GM18951 (cell line): ENCODE measurements around the gene TRIM68.

Source experiments
- POLR2A ChIP-seq: IDR thresholded peaks from 4 replicates; pipeline ENCODE4 v1.6.1; 2011; ENCODE audit warnings: mild to moderate bottlenecking; ENCODE audit not compliant: insufficient read length, insufficient read depth; ENCODE audit errors: extremely low read depth
- in situ Hi-C: fragments of 300-500 bp; cut with MboI; formaldehyde crosslinking; loops from one replicate; pipeline ENCODE4 v1.12.0; 2022; ENCODE audit warnings: low sequenced_read_pairs, mixed read lengths, inconsistent platforms; ENCODE audit not compliant: unreplicated experiment

TRIM68 gene, protein sequence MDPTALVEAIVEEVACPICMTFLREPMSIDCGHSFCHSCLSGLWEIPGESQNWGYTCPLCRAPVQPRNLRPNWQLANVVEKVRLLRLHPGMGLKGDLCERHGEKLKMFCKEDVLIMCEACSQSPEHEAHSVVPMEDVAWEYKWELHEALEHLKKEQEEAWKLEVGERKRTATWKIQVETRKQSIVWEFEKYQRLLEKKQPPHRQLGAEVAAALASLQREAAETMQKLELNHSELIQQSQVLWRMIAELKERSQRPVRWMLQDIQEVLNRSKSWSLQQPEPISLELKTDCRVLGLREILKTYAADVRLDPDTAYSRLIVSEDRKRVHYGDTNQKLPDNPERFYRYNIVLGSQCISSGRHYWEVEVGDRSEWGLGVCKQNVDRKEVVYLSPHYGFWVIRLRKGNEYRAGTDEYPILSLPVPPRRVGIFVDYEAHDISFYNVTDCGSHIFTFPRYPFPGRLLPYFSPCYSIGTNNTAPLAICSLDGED

DNA sequence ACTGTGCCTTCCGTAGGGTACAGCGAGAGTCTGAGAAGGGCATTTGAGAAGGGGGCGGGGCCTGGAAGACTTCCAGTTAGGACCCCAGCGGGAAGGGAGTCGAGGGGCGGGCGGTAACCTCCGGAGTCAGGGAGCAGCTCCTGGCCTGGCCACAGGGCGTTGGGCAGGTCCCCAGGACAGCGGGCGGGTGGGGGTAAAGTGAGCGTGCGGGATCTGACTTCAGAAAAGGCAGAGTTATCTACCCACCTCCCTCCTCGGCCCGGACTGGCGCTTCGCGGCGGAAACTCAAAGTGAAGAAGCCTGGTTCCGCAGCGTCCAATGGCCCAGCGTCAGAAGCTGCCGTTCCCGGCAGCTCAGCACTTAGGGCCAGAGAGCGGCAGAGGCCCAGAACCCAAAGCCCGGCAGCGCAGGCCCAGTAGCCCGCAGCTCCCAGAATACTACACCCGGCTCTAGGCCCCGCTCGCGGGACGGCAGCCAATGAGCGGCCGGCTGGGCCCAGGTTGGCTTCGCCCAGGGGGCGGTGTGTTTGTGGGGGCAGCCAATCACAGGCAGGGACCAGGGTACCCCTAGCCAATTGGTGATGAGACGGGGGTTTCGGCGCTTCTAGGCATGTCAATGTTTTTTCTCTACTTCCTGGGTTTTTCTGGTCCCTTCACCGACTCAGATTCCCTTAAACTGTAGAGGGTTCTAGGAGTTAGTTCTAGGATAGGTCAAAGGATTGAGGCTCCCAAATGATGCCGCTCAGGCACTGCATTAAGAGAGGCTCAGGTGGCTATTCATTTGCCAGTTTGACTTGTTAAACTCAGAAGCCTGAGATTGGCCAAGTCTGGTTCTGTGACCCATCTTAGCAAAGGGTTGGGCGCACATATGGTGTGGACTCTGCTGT lies at the start of gene TRIM68:
Gene TRIM68, minus strand, starts transcription at position 451 of the 886 bp plus-strand sequence. CDS start 2,727 bp downstream, outside the sequence.
- in situ Hi-C loops, result loop anchor here (25.0 kb wide), 1 partner anchor 779 kb away; the partner anchor contains the start of gene OR51M1
- peak; percentile 79 for TF ChIP-seq POLR2A

- no peak for TF ChIP-seq POLR2A
- in situ Hi-C loops, result no loop called here
Measured at GRCh38 chr11:4654635-4655369, 46.8 kb upstream of the TRIM68 start.

DNA sequence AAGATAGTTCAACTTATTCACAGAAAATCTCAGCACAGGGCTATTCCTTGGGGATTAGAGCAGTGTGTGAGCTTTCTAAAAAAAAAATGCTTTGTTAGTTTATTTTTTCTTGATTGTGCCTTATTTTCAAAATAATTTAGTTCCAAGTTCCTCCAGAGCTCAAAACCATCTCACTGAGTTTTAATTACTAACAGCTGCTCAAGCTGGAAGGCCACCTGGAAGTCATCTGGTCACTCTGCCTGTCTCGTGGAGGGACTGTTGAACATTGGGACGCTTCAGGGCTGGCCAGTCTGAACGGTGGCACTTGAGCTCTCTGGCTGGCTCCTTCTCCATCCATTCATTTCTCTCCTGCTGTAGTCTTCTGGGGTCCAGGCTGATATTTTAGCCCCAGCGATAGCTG lies 39.7 kb upstream of the TRIM68 start:
- in situ Hi-C loops, result no loop called here
- TF ChIP-seq POLR2A, result no peak

- no peak for TF ChIP-seq POLR2A
- in situ Hi-C loops, result no loop called here
Measured at GRCh38 chr11:4645974-4646373, 37.9 kb upstream of the TRIM68 start.

GRCh38 chr11:4644233-4644632 lies 36.2 kb upstream of the TRIM68 start:
- no peak for TF ChIP-seq POLR2A
- in situ Hi-C loops, result no loop called here

DNA sequence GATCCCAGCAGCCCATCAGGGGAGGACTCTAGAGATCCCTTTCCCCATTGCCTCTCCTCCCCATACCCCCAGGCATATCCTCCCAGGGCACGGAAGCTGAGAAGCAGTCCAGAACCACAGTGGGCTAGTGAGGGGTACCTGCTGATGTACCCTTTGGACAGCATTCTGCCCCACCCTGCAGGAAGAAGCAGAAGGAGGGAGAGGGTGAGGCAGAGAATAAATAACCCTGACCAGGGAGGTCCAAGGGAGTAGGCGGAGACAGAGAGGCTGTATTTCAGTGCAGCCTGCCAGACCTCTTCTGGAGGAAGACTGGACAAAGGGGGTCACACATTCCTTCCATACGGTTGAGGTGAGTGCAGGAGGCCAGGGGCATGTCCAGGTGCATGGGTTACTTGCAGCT lies 35.7 kb upstream of the TRIM68 start, which contains the start of gene OR51E1:
Gene OR51E1, plus strand, starts transcription at position 301 of the 400 bp plus-strand sequence. CDS start 8,545 bp downstream, outside the sequence.
- no peak for TF ChIP-seq POLR2A
- in situ Hi-C loops, result no loop called here

- TF ChIP-seq POLR2A, result no peak
- in situ Hi-C loops, result no loop called here
Measured at GRCh38 chr11:4643076-4643475, 35.0 kb upstream of the TRIM68 start.

- in situ Hi-C loops, result no loop called here
- TF ChIP-seq POLR2A, result no peak
Measured at GRCh38 chr11:4642043-4642442, 34.0 kb upstream of the TRIM68 start.

- TF ChIP-seq POLR2A, result no peak
- in situ Hi-C loops, result no loop called here
Measured at GRCh38 chr11:4641501-4641900, 33.5 kb upstream of the TRIM68 start.

GRCh38 chr11:4639931-4640330 lies 31.9 kb upstream of the TRIM68 start:
- no peak for TF ChIP-seq POLR2A
- in situ Hi-C loops, result loop anchor here (10.0 kb wide), 1 partner anchor 365 kb away; no protein-coding TSS in a partner anchor

GRCh38 chr11:4637662-4638047 lies 29.6 kb upstream of the TRIM68 start:
- no peak for TF ChIP-seq POLR2A
- in situ Hi-C loops, result loop anchor here (10.0 kb wide), 1 partner anchor 367 kb away; no protein-coding TSS in a partner anchor

GRCh38 chr11:4636962-4637661 lies 29.1 kb upstream of the TRIM68 start, which contains the start of gene OR51D1:
OR51D1 (plus strand) TSS chr11:4637477; CDS start chr11:4639791, 2,314 bp downstream.
- no peak for TF ChIP-seq POLR2A
- in situ Hi-C loops, result loop anchor here (10.0 kb wide), 1 partner anchor 368 kb away; no protein-coding TSS in a partner anchor
